A673 (cell line): ENCODE measurements around the gene BEST4. TPM values are rescaled to one million over a fixed set of nuclear protein-coding genes. Genes with fewer than 3 reads are reported as not detected.

Experiments used
- BruUV-seq: library from RNA; stranded (reverse); fragments of 400-500 nt; replicated peaks from 2 replicates; lab custom pipeline; 2021; lab: Mats Ljungman, UMichigan
- CTCF ChIA-PET: fragments of 300-600 bp; sonication (Branson Sonifier 250); formaldehyde crosslinking; loops from one replicate; lab custom pipeline; 2022; ENCODE audit warnings: antibody characterized with exemption; lab: Charles Lee
- POLR2A ChIA-PET: fragments of 300-600 bp; sonication (Branson Sonifier 250); formaldehyde crosslinking; loops from one replicate; lab custom pipeline; 2022; ENCODE audit warnings: antibody characterized with exemption; ENCODE audit not compliant: low non-redundant PET; lab: Charles Lee
- DNase-seq: peaks from one replicate; pipeline ENCODE4 v3.0.0-alpha.2; 2015; ENCODE audit warnings: low spot score
- H3K27ac ChIP-seq: fragments of 200-600 bp; sonication (generic); 2 replicates; pipeline ENCODE4 v1.5.1; 2016; ENCODE audit warnings: mixed run types, low read depth, mild to moderate bottlenecking, mixed read lengths, antibody characterized with exemption, low read length; ENCODE audit not compliant: poor library complexity, severe bottlenecking
- H3K27me3 ChIP-seq: fragments of 200-600 bp; sonication (generic); replicated peaks from 2 replicates; pipeline ENCODE4 v1.6.1; 2017; ENCODE audit warnings: mixed run types, low read depth, mild to moderate bottlenecking, mixed read lengths, antibody characterized with exemption, low read length; ENCODE audit not compliant: insufficient read depth, poor library complexity
- H3K36me3 ChIP-seq: fragments of 200-600 bp; sonication (generic); 2 replicates; pipeline ENCODE4 v1.6.1; 2016; ENCODE audit warnings: mixed run types, mild to moderate bottlenecking, mixed read lengths, antibody characterized with exemption, low read length; ENCODE audit not compliant: insufficient read depth, poor library complexity, severe bottlenecking
- H3K4me1 ChIP-seq: fragments of 200-600 bp; sonication (generic); 2 replicates; pipeline ENCODE4 v1.6.1; 2017; ENCODE audit warnings: mixed run types, mild to moderate bottlenecking, mixed read lengths, antibody characterized with exemption, low read length; ENCODE audit not compliant: insufficient read depth, poor library complexity, severe bottlenecking
- H3K4me3 ChIP-seq: fragments of 200-600 bp; sonication (generic); 2 replicates; pipeline ENCODE4 v1.5.1; 2016; ENCODE audit warnings: low read depth, mixed run types, mild to moderate bottlenecking, mixed read lengths, low read length; ENCODE audit not compliant: poor library complexity, severe bottlenecking
- H3K9me3 ChIP-seq: fragments of 200-600 bp; sonication (generic); 2 replicates; pipeline ENCODE4 v1.6.1; 2016; ENCODE audit warnings: mixed run types, low read depth, mild to moderate bottlenecking, mixed read lengths, antibody characterized with exemption, low read length; ENCODE audit not compliant: poor library complexity, severe bottlenecking
- CTCF ChIP-seq: fragments of 300-800, 200-600 bp; sonication (generic); conservative IDR thresholded peaks from 2 replicates; pipeline ENCODE4 v1.5.1; 2017; ENCODE audit warnings: low read depth, mild to moderate bottlenecking, antibody characterized with exemption, low read length, moderate library complexity, mixed read lengths
- EZH2 ChIP-seq: fragments of 200-600 bp; sonication (generic); IDR thresholded peaks from 2 replicates; pipeline ENCODE4 v1.6.1; 2017; ENCODE audit warnings: borderline replicate concordance, low read depth, mild to moderate bottlenecking, mixed read lengths, antibody characterized with exemption, low read length; ENCODE audit not compliant: poor library complexity, severe bottlenecking
- intact Hi-C: fragments of 100-400 bp; cut with micrococcal nuclease; formaldehyde crosslinking; loops from one replicate; pipeline ENCODE4 v1.10.0; 2022; ENCODE audit not compliant: unreplicated experiment
- total RNA-seq: library from RNA; stranded (reverse); gene quantifications from 2 replicates; pipeline ENCODE4 v1.2.3, GENCODE V29; 2021

The BEST4 gene
- total RNA-seq, 1 experiment from 2014 or later = not detected

DNA sequence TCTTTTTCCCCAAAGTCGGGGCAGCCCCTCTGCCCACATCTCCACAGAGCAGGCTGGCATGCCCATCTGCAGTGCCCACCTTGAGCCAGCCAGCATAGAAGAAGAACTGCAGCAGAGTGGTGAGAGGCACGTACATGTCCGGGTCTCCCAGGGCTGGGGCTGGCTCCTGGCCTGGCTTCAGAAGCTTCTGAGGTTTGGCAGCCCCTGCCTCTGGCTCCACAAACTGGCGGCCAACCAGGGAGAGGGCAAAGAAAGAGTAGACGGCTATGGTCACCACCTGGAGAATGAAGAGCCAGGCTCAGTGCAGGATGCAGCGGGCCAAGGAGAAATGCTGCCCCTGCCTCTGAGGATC lies 3.0 kb downstream of the BEST4 start:
- ChIA-PET POLR2A (no interaction called here), CTCF (no interaction called here)
- Histone ChIP-seq H3K9me3 (no peaks in the 10 kb centered on the region), H3K27ac (no peak overlapping the region), H3K27me3 (no peaks in the 10 kb centered on the region), H3K4me3 (no peak overlapping the region), H3K4me1 (peaks cover 12% of the 10 kb centered on the region), H3K36me3 (peaks cover 23% of the 10 kb centered on the region)
- BruUV-seq = no TSS peak
- no peak for DNase-seq
- TF ChIP-seq CTCF = no peak
- no peak for TF ChIP-seq EZH2
- intact Hi-C loops = loop anchor here (5.0 kb wide), 1 partner anchor 227 kb away; the partner anchor contains the start of genes HECTD3 and UROD

- no peak for DNase-seq
- no peak overlapping the region for H3K4me3 ChIP-seq
- peaks cover 29% of the 10 kb centered on the region for H3K36me3 ChIP-seq
- H3K9me3 ChIP-seq = no peaks in the 10 kb centered on the region
- BruUV-seq = no TSS peak
- ChIA-PET CTCF (interaction anchor here (0.6 to 0.7 kb wide), 2 partner anchors 46 to 48 kb away, joined by 6 to 7 read pairs; no protein-coding TSS in a partner anchor), POLR2A (no interaction called here)
- peaks cover 12% of the 10 kb centered on the region for H3K4me1 ChIP-seq
- no peaks in the 10 kb centered on the region for H3K27me3 ChIP-seq
- no peak for TF ChIP-seq CTCF
- no peak for TF ChIP-seq EZH2
- no peak overlapping the region for H3K27ac ChIP-seq
- intact Hi-C loops = loop anchor here (5.0 kb wide), 1 partner anchor 228 kb away; the partner anchor contains the start of genes HECTD3 and UROD
Measured at GRCh38 chr1:44784094-44785028, 3.6 kb downstream of the BEST4 start.

- intact Hi-C loops = no loop called here
- no peak overlapping the region for H3K27ac ChIP-seq
- H3K36me3 ChIP-seq = peaks cover 36% of the 10 kb centered on the region
- no peak overlapping the region for H3K4me3 ChIP-seq
- no TSS peak for BruUV-seq
- H3K4me1 ChIP-seq = peaks cover 12% of the 10 kb centered on the region
- H3K27me3 ChIP-seq = no peaks in the 10 kb centered on the region
- TF ChIP-seq EZH2 (no peak), CTCF (no peak)
- ChIA-PET CTCF (interaction anchor here (0.6 to 0.7 kb wide), 2 partner anchors 47 to 49 kb away, joined by 6 to 7 read pairs; no protein-coding TSS in a partner anchor), POLR2A (no interaction called here)
- DNase-seq = no peak
- no peaks in the 10 kb centered on the region for H3K9me3 ChIP-seq
Measured at GRCh38 chr1:44783697-44784093, 4.3 kb downstream of the BEST4 start.
